Measurements from ENCODE around the gene MXD1. TPM values are rescaled to one million over a fixed set of nuclear protein-coding genes. Genes with fewer than 3 reads are reported as not detected.

The MXD1 gene
- total RNA-seq, 4 donors from 2014 or later = 6.1 to 8.6 (median 6.9) TPM

DNA sequence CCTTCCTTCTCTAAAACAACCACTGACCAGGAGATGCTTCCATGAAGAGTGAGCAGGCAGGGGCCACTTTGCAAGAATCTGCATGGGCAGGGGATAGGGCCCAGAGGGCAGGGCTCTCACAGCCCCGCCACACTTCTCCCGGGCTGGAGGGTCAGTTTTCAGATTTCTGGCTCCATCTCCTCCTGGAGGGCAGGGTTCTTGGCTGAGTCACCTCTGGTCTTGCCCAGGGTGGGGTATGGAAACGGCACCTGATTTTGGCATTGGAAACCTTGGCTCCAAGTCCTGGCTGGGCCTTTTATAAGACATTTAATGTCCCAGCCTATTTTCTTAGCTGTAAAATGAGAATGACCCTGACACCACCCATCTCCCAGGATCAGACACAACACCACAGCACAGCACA lies 74.1 kb downstream of the MXD1 start:
- in situ Hi-C loops (cut with MboI; ENCODE audit: low sequenced_read_pairs in 4 of 4) = no loop called here
- ATAC-seq = peak in 1 of 2 donors; percentile 57
- peak in 1 of 2 donors; percentile 51 for DNase-seq
- Histone ChIP-seq H3K4me1 (peaks cover 0 to 8% of the 10 kb centered on the region in 2 donors), H3K27me3 (no peaks in the 10 kb centered on the region), H3K27ac (peak overlapping the region in 2 of 4 donors; percentile 31 to 49), H3K9me3 (no peaks in the 10 kb centered on the region), H3K4me3 (no peak overlapping the region), H3K36me3 (peaks cover 0 to 7% of the 10 kb centered on the region in 2 donors)
- TF ChIP-seq POLR2A (IDR thresholded peaks at IDR 0.05) = no peak
- TF ChIP-seq, protein P1, sequence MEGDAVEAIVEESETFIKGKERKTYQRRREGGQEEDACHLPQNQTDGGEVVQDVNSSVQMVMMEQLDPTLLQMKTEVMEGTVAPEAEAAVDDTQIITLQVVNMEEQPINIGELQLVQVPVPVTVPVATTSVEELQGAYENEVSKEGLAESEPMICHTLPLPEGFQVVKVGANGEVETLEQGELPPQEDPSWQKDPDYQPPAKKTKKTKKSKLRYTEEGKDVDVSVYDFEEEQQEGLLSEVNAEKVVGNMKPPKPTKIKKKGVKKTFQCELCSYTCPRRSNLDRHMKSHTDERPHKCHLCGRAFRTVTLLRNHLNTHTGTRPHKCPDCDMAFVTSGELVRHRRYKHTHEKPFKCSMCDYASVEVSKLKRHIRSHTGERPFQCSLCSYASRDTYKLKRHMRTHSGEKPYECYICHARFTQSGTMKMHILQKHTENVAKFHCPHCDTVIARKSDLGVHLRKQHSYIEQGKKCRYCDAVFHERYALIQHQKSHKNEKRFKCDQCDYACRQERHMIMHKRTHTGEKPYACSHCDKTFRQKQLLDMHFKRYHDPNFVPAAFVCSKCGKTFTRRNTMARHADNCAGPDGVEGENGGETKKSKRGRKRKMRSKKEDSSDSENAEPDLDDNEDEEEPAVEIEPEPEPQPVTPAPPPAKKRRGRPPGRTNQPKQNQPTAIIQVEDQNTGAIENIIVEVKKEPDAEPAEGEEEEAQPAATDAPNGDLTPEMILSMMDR (IDR thresholded peaks at IDR 0.05 in 4 of 5, conservative IDR thresholded peaks at IDR 0.05 in 1 of 5) = no peak
- intact Hi-C loops (cut with DNase I; ENCODE audit: low total_unique reads) = no loop called here

DNA sequence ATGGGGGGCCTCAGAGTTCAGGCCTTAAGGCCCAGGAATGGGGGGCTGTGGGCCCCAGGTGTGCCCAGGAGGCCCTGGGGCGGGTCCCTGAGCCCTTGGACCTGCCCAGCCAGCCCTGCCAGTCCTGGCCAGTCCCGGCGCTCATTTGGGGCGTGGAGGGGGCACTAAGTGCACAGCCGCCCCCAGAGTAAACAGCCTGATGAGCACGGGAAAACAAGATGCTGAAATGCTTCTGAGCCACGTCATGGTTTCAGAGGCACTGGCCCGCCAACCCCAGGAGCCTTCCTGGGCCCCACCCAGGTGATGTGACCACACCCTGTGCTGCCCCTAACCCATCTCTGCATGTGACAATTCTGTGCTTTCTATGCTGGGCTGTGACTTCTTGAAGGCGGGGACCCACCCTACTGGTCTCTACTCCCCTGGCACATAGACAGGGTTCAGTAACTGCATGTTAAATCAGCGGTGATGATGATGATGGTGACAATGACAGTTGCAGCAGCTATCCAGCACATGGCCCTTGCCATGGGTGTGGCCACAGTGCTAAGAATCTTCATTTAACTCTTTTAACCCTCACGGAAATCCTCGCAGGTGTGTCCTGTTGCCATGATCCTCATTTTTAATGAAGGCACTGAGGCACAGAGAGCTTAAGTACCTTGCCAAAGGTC lies 74.7 kb downstream of the MXD1 start:
- Histone ChIP-seq H3K27ac (peak overlapping the region in 2 of 4 donors; percentile 31 to 49), H3K27me3 (no peaks in the 10 kb centered on the region), H3K4me1 (peaks cover 0 to 8% of the 10 kb centered on the region in 2 donors), H3K4me3 (no peak overlapping the region), H3K9me3 (no peaks in the 10 kb centered on the region), H3K36me3 (peaks cover 0 to 11% of the 10 kb centered on the region in 2 donors)
- in situ Hi-C loops (cut with MboI; ENCODE audit: low sequenced_read_pairs in 4 of 4) = no loop called here
- TF ChIP-seq, protein P1 (IDR thresholded peaks at IDR 0.05 in 4 of 5, conservative IDR thresholded peaks at IDR 0.05 in 1 of 5) = no peak
- TF ChIP-seq POLR2A (IDR thresholded peaks at IDR 0.05) = no peak
- intact Hi-C loops (cut with DNase I; ENCODE audit: low total_unique reads) = no loop called here
- DNase-seq = no peak
- ATAC-seq = no peak

Other genes with a start within 250 kb of the MXD1 start
- gene ANXA4, start 173.0 kb upstream of the MXD1 start, total RNA-seq = 10 to 100 TPM; 10.7 to 17.0 (median 15.8) TPM
- gene GMCL1, start 85.4 kb upstream of the MXD1 start, total RNA-seq = 1 to 10 TPM; 2.0 to 3.3 (median 3.3) TPM
- gene SNRNP27, start 21.2 kb upstream of the MXD1 start, total RNA-seq = 100 to 1,000 TPM; 109 to 161 (median 130) TPM
- gene ASPRV1, start 46.5 kb downstream of the MXD1 start, total RNA-seq = 1 to 10 TPM in 1 of 4 donors, under 1 TPM in 3; 0.39 to 3.1 (median 0.61) TPM
- gene PCBP1, start 172.4 kb downstream of the MXD1 start, total RNA-seq = 100 to 1,000 TPM; 178 to 296 (median 262) TPM